GM23338 (cell line): ENCODE results near the gene PIGR. TPM values are rescaled to one million over a fixed set of nuclear protein-coding genes. Genes with fewer than 3 reads are reported as not detected.

Source experiments
- ATAC-seq: fragments of 200-7000 bp; cut with Tn5 transposase; 3 replicates; pipeline ENCODE4 v1.9.1; 2020
- DNase-seq: peaks from one replicate; pipeline ENCODE4 v3.0.0-alpha.2; 2015; ENCODE audit warnings: low spot score
- H2AFZ ChIP-seq: fragments of 200-600 bp; sonication (generic); 2 replicates; pipeline ENCODE4 v1.8.0; 2016; ENCODE audit warnings: antibody characterized with exemption, mild to moderate bottlenecking, moderate library complexity
- H3F3A ChIP-seq: fragments of 200-600 bp; sonication (generic); replicated peaks from 2 replicates; pipeline ENCODE4 v1.8.0; 2017; ENCODE audit warnings: antibody characterized with exemption, mixed run types, low read depth
- H3K27ac ChIP-seq: fragments of 200-600 bp; sonication (generic); 2 replicates; pipeline ENCODE4 v1.6.1; 2016; ENCODE audit warnings: low read depth
- H3K27me3 ChIP-seq: fragments of 200-600 bp; sonication (generic); 2 replicates; pipeline ENCODE4 v1.8.0; 2016; ENCODE audit warnings: mild to moderate bottlenecking, mixed run types, moderate library complexity; ENCODE audit not compliant: insufficient read depth
- H3K36me3 ChIP-seq: fragments of 200-600 bp; sonication (generic); 2 replicates; pipeline ENCODE4 v1.8.0; 2016; ENCODE audit warnings: mild to moderate bottlenecking; ENCODE audit not compliant: insufficient read depth
- H3K4me1 ChIP-seq: fragments of 200-600 bp; sonication (generic); 2 replicates; pipeline ENCODE4 v1.8.0; 2016; ENCODE audit warnings: mild to moderate bottlenecking, moderate library complexity; ENCODE audit not compliant: insufficient read depth
- H3K4me2 ChIP-seq: fragments of 200-600 bp; sonication (generic); 2 replicates; pipeline ENCODE4 v1.7.1; 2017; ENCODE audit warnings: mixed run types
- H3K4me3 ChIP-seq: fragments of 200-600 bp; sonication (generic); 2 replicates; pipeline ENCODE4 v1.6.1; 2016; ENCODE audit warnings: mixed run types
- H3K79me2 ChIP-seq: fragments of 200-600 bp; sonication (generic); replicated peaks from 2 replicates; pipeline ENCODE4 v1.8.0; 2017; ENCODE audit warnings: mild to moderate bottlenecking; ENCODE audit not compliant: insufficient read depth
- H3K9me2 ChIP-seq: fragments of 200-600 bp; sonication (generic); 2 replicates; pipeline ENCODE4 v1.8.0; 2017; ENCODE audit not compliant: insufficient read depth
- H4K20me1 ChIP-seq: fragments of 200-600 bp; sonication (generic); replicated peaks from 2 replicates; pipeline ENCODE4 v1.8.0; 2017; ENCODE audit warnings: mild to moderate bottlenecking; ENCODE audit not compliant: insufficient read depth
- H3K27ac Mint-ChIP-seq: 2 replicates; pipeline ENCODE4 v1.8.0; 2020; ENCODE audit warnings: inconsistent platforms, mild to moderate bottlenecking, moderate library complexity, mixed read lengths
- H3K27me3 Mint-ChIP-seq: 3 replicates; pipeline ENCODE4 v1.8.0; 2022; ENCODE audit warnings: low read depth, mild to moderate bottlenecking, moderate library complexity, mixed read lengths, inconsistent platforms; ENCODE audit not compliant: insufficient read depth, poor library complexity
- H3K36me3 Mint-ChIP-seq: 3 replicates; pipeline ENCODE4 v1.8.0; 2021; ENCODE audit warnings: low read depth, mild to moderate bottlenecking, inconsistent platforms, moderate library complexity, mixed read lengths
- H3K4me1 Mint-ChIP-seq: 3 replicates; pipeline ENCODE4 v1.8.0; 2020; ENCODE audit warnings: mild to moderate bottlenecking, inconsistent platforms, mixed read lengths
- H3K4me3 Mint-ChIP-seq: 3 replicates; pipeline ENCODE4 v1.8.0; 2021; ENCODE audit warnings: moderate library complexity, mild to moderate bottlenecking, inconsistent platforms, mixed read lengths
- H3K9me3 Mint-ChIP-seq: 3 replicates; pipeline ENCODE4 v1.8.0; 2020; ENCODE audit warnings: moderate library complexity, mild to moderate bottlenecking, inconsistent platforms, mixed read lengths
- CREB1 ChIP-seq: fragments of 250-450 bp; sonication (Bioruptor Pico); IDR thresholded peaks from 2 replicates; pipeline ENCODE4 v1.5.0; 2020; ENCODE audit warnings: low read depth, mild to moderate bottlenecking, moderate library complexity
- ETS1 ChIP-seq: IDR thresholded peaks from 2 replicates; pipeline ENCODE4 v1.6.1; 2016; ENCODE audit warnings: antibody characterized with exemption
- EZH2phosphoT487 ChIP-seq: fragments of 200-600 bp; sonication (generic); IDR thresholded peaks from one replicate; pipeline ENCODE4 v1.8.1; 2018; ENCODE audit warnings: antibody characterized with exemption; ENCODE audit not compliant: unreplicated experiment
- POLR2AphosphoS5 ChIP-seq: IDR thresholded peaks from 2 replicates; pipeline ENCODE4 v1.6.1; 2016; ENCODE audit warnings: antibody characterized with exemption, low read depth
- STAT1 ChIP-seq: IDR thresholded peaks from one replicate; pipeline ENCODE4 v1.6.1; 2016; ENCODE audit warnings: antibody characterized with exemption; ENCODE audit not compliant: unreplicated experiment
- ZNF462 ChIP-seq: fragments of 250-450 bp; sonication (Bioruptor Pico); IDR thresholded peaks from 2 replicates; pipeline ENCODE4 v1.5.0; 2020; ENCODE audit warnings: mild to moderate bottlenecking, moderate library complexity
- polyA plus RNA-seq: library from polyadenylated mRNA; unstranded; fragments of >200 nt; fragmentation: Nextera tagmentation; extraction: Ambion mirVana; gene quantifications from 2 replicates; pipeline ENCODE4 v1.2.1, GENCODE V29; 2016
- total RNA-seq: library from RNA; depleted of rRNA; stranded (reverse); fragments of >200 nt; shearing (Covaris generic); gene quantifications from 2 replicates; pipeline ENCODE4 v1.2.3, GENCODE V29; 2014

PIGR gene
- total and polyA plus RNA-seq, 2 experiments from 2014 or later, result not detected

GRCh38 chr1:206987873-206988272 is 41.6 kb upstream of the PIGR start:
- Histone ChIP-seq H3K36me3 (no peaks in the 10 kb centered on the region), H3K4me1 (peaks cover 27% of the 10 kb centered on the region), H3K27ac (no peak overlapping the region), H3K9me2 (0 out of 2 replicates have a peak, but pooled peaks cover 3% of the 10 kb centered on the region), H3F3A (no peaks in the 10 kb centered on the region), H2AFZ (no peak overlapping the region), H4K20me1 (no peaks in the 10 kb centered on the region), H3K27me3 (no peaks in the 10 kb centered on the region), H3K4me2 (no peak overlapping the region), H3K4me3 (no peak overlapping the region), H3K79me2 (no peaks in the 10 kb centered on the region)
- Mint-ChIP-seq H3K9me3 (no peaks in the 10 kb centered on the region), H3K4me1 (peaks cover 20% of the 10 kb centered on the region), H3K36me3 (no peaks in the 10 kb centered on the region), H3K27ac (no peak overlapping the region), H3K4me3 (no peak overlapping the region), H3K27me3 (peaks cover 4% of the 10 kb centered on the region)
- DNase-seq (no peak), ATAC-seq (no peak)
- TF ChIP-seq ETS1, result no peak
- TF ChIP-seq EZH2phosphoT487, result no peak
- TF ChIP-seq CREB1 (CRISPR knock-in tag), result no peak
- TF ChIP-seq ZNF462 (CRISPR knock-in tag), result no peak
- TF ChIP-seq POLR2AphosphoS5, result no peak
- no peak for TF ChIP-seq STAT1
